ENCODE results near the gene SMYD2. TPM values are rescaled to one million over a fixed set of nuclear protein-coding genes. Genes with fewer than 3 reads are reported as not detected.

Gene SMYD2
- polyA plus RNA-seq, 2 of the 4 experiments (the other 2 are of a cell fraction), result 32.3 to 54.9 TPM

GRCh38 chr1:214349781-214350180 lies 68.8 kb downstream of the SMYD2 start:
- ChIA-PET CTCF (interaction anchor here (1.6 to 3.0 kb wide), 3 partner anchors 17 to 235 kb away, joined by 6 to 24 read pairs (median 8); no protein-coding TSS in a partner anchor), POLR2A (no interaction called here)
- 92% methylated on average over 2 of the region's 2 CpGs for WGBS (ENCODE audit: missing lambda C conversion rate)
- no peak overlapping the region for H3K27ac ChIP-seq
- DNase-seq (ENCODE audit: low read depth in 1 of 2, low spot score in 1 of 2) (no peak), FAIRE-seq (no peak), ATAC-seq (no peak)
- TF ChIP-seq MAX (IDR thresholded peaks at IDR 0.05) (no peak), EP300 (IDR thresholded peaks at IDR 0.05) (no peak), JUNB (IDR thresholded peaks at IDR 0.05) (no peak), USF2 (IDR thresholded peaks at IDR 0.05) (no peak), RNF2 (IDR thresholded peaks at IDR 0.05; ENCODE audit: borderline replicate concordance, low read depth) (no peak), RARB (CRISPR knock-in tag; IDR thresholded peaks at IDR 0.05) (no peak), HOXA7 (CRISPR knock-in tag; IDR thresholded peaks at IDR 0.05) (no peak), GATA3 (IDR thresholded peaks at IDR 0.05; ENCODE audit: borderline replicate concordance) (no peak), TFCP2L1 (CRISPR knock-in tag; IDR thresholded peaks at IDR 0.05) (no peak), ESRRA (IDR thresholded peaks at IDR 0.05; ENCODE audit: borderline replicate concordance, low read length) (no peak), SMC3 (IDR thresholded peaks at IDR 0.05) (no peak), EHF (CRISPR knock-in tag; IDR thresholded peaks at IDR 0.05) (no peak), SREBF2 (IDR thresholded peaks at IDR 0.05) (no peak), POLR2AphosphoS2 (conservative IDR thresholded peaks at IDR 0.05; ENCODE audit: low read length) (no peak), CEBPB (IDR thresholded peaks at IDR 0.05) (no peak), BHLHE40 (IDR thresholded peaks at IDR 0.05; ENCODE audit: low read depth, low read length) (no peak), HES2 (IDR thresholded peaks at IDR 0.05) (no peak), ZC3H11A (IDR thresholded peaks at IDR 0.05) (no peak)
- H3K4me2 ChIP-seq, result no peak overlapping the region
- H3K4me3 ChIP-seq, result no peak overlapping the region
- H3K9me3 ChIP-seq, result no peaks in the 10 kb centered on the region
- 0 out of 3 replicates have a peak, but pooled peaks cover 5% of the 10 kb centered on the region for H3K4me1 ChIP-seq

- CTCF ChIA-PET, result interaction anchor here (0.9 to 1.5 kb wide), 7 partner anchors 10 to 233 kb away, joined by 3 to 5 read pairs (median 4); partner anchors contain the start of gene PTPN14
Measured at GRCh38 chr1:214351551-214352277, 70.8 kb downstream of the SMYD2 start.

More at GRCh38 chr1:214351551-214352277, 70.8 kb downstream of the SMYD2 start:
- no peak overlapping the region for H3K27ac ChIP-seq
- no peak overlapping the region for H3K4me3 ChIP-seq
- no peak overlapping the region for H3K4me2 ChIP-seq
- ATAC-seq (no peak), FAIRE-seq (no peak), DNase-seq (ENCODE audit: low read depth in 1 of 2, low spot score in 1 of 2) (no peak)
- POLR2A ChIA-PET, result no interaction called here
- H3K9me3 ChIP-seq, result no peaks in the 10 kb centered on the region
- 58% methylated on average over 2 of the region's 2 CpGs for WGBS (ENCODE audit: missing lambda C conversion rate)
- TF ChIP-seq FOSB (CRISPR knock-in tag; IDR thresholded peaks at IDR 0.05) (no peak), TFCP2L1 (CRISPR knock-in tag; IDR thresholded peaks at IDR 0.05) (no peak), NR3C1 (IDR thresholded peaks at IDR 0.05) (no peak), CHD2 (IDR thresholded peaks at IDR 0.05; ENCODE audit: low read length, partially characterized antibody) (no peak), POLR2AphosphoS2 (conservative IDR thresholded peaks at IDR 0.05; ENCODE audit: low read length) (no peak), REST (IDR thresholded peaks at IDR 0.05) (no peak), NFE2L2 (conservative IDR thresholded peaks at IDR 0.05; ENCODE audit: low read length) (no peak), ZC3H11A (IDR thresholded peaks at IDR 0.05) (no peak), JUNB (IDR thresholded peaks at IDR 0.05) (no peak), ZSCAN20 (CRISPR knock-in tag; IDR thresholded peaks at IDR 0.05) (no peak), CBX8 (IDR thresholded peaks at IDR 0.05) (no peak), CHD4 (IDR thresholded peaks at IDR 0.05; ENCODE audit: borderline replicate concordance) (no peak), CBX2 (IDR thresholded peaks at IDR 0.05; ENCODE audit: borderline replicate concordance, low read depth) (no peak), PHF8 (IDR thresholded peaks at IDR 0.05; ENCODE audit: borderline replicate concordance, low read depth) (no peak), HDAC2 (IDR thresholded peaks at IDR 0.05) (no peak), HEYL (CRISPR knock-in tag; IDR thresholded peaks at IDR 0.05) (no peak)
- H3K4me1 ChIP-seq, result 0 out of 3 replicates have a peak, but pooled peaks cover 5% of the 10 kb centered on the region

Measured in A549 (cell line).